Hepatocyte (in vitro differentiated cells): Measurements from ENCODE around the gene OR10H5.

Source experiments
- EZH2phosphoT487 ChIP-seq: fragments of 200-600 bp; sonication (generic); IDR thresholded peaks from one replicate; pipeline ENCODE4 v1.6.1; 2018; ENCODE audit warnings: antibody characterized with exemption, mild to moderate bottlenecking, low read depth, moderate library complexity; ENCODE audit not compliant: unreplicated experiment, severe bottlenecking
- TF ChIP-seq, protein P1 (sequence below): fragments of 200-600 bp; sonication (generic); IDR thresholded peaks from 2 replicates; pipeline ENCODE4 v1.5.1; 2016; ENCODE audit warnings: antibody characterized with exemption, mild to moderate bottlenecking; ENCODE audit not compliant: poor library complexity

DNA sequence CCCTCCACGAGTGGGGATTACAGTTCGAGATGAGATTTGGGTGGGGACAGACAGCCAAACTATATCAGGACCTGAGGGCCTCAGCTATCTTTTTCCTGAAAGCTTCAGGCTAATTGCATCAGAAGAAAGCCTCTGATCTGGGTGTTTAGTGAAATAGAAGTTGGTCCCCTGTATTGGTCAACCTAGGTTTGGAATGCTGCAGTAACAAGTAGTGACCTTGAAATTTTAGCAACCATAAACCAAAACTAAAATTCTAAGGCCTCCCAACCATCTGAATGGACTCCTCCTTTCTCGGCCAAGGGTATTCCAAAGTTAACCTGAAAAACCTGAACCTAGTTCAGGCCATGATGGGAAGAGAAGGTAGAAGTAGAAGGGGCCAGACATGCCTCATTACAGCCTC is 62.9 kb downstream of the OR10H5 start:
- TF ChIP-seq, protein P1, sequence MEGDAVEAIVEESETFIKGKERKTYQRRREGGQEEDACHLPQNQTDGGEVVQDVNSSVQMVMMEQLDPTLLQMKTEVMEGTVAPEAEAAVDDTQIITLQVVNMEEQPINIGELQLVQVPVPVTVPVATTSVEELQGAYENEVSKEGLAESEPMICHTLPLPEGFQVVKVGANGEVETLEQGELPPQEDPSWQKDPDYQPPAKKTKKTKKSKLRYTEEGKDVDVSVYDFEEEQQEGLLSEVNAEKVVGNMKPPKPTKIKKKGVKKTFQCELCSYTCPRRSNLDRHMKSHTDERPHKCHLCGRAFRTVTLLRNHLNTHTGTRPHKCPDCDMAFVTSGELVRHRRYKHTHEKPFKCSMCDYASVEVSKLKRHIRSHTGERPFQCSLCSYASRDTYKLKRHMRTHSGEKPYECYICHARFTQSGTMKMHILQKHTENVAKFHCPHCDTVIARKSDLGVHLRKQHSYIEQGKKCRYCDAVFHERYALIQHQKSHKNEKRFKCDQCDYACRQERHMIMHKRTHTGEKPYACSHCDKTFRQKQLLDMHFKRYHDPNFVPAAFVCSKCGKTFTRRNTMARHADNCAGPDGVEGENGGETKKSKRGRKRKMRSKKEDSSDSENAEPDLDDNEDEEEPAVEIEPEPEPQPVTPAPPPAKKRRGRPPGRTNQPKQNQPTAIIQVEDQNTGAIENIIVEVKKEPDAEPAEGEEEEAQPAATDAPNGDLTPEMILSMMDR = no peak
- TF ChIP-seq EZH2phosphoT487 = no peak
